Measurements from ENCODE around the gene PARK7.
"Not testable (repeated sequence)": the region's sequence is repeated elsewhere in the genome, so short reads cannot be mapped to it uniquely, and the experiment has no call there.

PARK7 gene

DNA sequence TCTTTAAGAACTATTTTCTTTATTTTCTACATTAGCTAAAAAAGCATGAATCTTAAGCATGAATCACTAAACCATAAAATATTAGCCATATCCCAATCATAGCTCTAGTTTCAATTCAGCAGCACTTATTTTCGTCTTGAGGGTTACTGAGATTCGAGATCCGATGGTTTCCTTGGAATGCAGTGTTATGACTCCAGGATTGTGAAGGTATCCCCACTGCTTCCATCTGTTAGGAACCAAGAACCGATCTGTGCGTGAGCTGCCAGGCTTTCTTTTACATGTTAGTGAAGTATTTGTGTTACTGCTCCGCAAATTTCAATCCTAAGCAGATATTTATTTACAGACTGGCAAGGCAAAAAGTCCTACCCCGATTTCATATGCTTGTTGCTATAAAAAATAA is 39.7 kb upstream of the PARK7 start:
- DNase-seq (ENCODE audit: low read depth), result no peak

DNA sequence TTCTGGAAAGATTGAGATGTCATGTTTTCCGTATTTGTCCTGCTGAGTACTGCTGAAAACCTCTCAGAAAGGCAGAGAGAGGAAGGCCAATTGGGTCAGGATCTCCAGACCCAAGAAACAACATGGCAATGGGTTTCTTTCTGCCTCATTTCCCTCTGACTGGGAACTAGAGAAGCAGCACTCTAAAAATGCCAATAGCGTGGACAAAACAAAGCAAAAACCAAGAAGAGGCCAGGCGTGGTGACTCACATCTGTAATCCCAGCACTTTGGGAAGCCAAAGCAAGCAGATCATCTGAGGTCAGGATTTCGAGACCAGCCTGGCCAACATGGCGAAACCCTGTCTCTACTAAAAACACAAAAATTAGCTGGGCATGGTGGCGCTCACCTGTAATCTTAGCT is 39.2 kb upstream of the PARK7 start:
- no peak overlapping the region for H3K4me3 ChIP-seq (ENCODE audit: low read depth, low read length)
- TF ChIP-seq, protein P1, sequence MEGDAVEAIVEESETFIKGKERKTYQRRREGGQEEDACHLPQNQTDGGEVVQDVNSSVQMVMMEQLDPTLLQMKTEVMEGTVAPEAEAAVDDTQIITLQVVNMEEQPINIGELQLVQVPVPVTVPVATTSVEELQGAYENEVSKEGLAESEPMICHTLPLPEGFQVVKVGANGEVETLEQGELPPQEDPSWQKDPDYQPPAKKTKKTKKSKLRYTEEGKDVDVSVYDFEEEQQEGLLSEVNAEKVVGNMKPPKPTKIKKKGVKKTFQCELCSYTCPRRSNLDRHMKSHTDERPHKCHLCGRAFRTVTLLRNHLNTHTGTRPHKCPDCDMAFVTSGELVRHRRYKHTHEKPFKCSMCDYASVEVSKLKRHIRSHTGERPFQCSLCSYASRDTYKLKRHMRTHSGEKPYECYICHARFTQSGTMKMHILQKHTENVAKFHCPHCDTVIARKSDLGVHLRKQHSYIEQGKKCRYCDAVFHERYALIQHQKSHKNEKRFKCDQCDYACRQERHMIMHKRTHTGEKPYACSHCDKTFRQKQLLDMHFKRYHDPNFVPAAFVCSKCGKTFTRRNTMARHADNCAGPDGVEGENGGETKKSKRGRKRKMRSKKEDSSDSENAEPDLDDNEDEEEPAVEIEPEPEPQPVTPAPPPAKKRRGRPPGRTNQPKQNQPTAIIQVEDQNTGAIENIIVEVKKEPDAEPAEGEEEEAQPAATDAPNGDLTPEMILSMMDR (conservative IDR thresholded peaks at IDR 0.05; ENCODE audit: low read depth, low read length), result no peak
- peak; percentile 36 for DNase-seq (ENCODE audit: low read depth)

More for the DNA sequence above, 39.7 kb upstream of the PARK7 start:
- TF ChIP-seq, protein P1 (conservative IDR thresholded peaks at IDR 0.05; ENCODE audit: low read depth, low read length), result no peak
- no peak overlapping the region for H3K4me3 ChIP-seq (ENCODE audit: low read depth, low read length)

DNA sequence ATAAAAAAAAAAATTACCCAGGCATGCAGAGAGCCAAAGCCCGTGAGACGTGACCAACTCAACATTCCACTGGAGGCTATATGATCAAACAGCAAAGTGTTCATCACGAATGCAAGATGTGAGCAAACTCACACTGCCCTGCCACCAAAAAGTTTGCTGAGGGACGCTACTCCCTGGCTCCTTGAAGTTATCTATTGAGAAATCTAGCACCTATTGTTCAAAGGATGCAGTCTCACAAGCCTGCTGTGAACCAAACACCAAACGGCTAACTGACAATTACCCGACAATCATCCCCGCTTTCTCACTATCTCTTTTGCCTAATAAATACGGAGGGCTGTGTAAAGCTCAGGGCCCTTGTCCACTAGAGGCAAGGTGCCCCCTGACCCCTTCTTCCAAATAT is 34.5 kb upstream of the PARK7 start:
- not testable (repeated sequence) for H3K4me3 ChIP-seq (ENCODE audit: low read depth, low read length); DNase-seq (ENCODE audit: low read depth)

DNA sequence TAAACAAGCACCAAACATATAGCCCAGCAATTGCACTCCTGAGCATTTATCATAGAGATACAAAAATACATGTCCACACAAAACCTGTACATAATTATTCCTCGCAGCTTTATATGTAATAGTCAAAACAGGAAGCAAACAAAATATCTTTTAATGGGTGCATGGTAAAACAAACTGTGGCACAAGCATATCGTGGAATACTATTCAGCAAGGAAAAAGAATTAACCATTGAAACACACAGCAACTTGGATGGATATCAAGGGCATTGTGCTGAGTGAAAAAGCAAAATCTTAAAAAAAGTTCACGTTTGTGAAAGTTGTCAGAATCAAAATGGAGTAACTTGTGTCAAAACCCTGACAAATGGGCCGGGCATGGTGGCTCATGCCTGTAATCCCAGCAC is 33.3 kb upstream of the PARK7 start:
- H3K4me3 ChIP-seq (ENCODE audit: low read depth, low read length), result no peak overlapping the region
- DNase-seq (ENCODE audit: low read depth), result no peak
- TF ChIP-seq, protein P1 (conservative IDR thresholded peaks at IDR 0.05; ENCODE audit: low read depth, low read length), result no peak

DNA sequence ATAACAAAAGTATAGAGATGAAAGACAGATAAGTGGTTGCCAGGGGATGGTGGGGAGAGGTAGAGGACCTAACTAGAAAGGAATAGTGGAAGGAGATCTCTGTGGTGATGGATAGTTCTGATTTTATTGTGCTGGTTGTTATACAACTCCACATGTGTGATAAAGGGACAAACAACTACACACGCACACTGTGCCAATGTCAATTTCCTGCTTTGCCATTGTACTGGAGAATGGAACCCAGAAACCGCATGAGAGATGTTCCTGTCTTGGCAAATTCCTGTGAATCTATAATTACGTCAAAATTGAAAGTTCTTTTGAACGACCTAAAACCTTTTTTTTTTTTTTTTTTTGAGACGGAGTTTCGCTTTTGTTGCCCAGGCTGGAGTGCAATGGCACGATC is 31.9 kb upstream of the PARK7 start:
- TF ChIP-seq, protein P1 (conservative IDR thresholded peaks at IDR 0.05; ENCODE audit: low read depth, low read length), result no peak
- no peak overlapping the region for H3K4me3 ChIP-seq (ENCODE audit: low read depth, low read length)
- DNase-seq (ENCODE audit: low read depth), result no peak

DNA sequence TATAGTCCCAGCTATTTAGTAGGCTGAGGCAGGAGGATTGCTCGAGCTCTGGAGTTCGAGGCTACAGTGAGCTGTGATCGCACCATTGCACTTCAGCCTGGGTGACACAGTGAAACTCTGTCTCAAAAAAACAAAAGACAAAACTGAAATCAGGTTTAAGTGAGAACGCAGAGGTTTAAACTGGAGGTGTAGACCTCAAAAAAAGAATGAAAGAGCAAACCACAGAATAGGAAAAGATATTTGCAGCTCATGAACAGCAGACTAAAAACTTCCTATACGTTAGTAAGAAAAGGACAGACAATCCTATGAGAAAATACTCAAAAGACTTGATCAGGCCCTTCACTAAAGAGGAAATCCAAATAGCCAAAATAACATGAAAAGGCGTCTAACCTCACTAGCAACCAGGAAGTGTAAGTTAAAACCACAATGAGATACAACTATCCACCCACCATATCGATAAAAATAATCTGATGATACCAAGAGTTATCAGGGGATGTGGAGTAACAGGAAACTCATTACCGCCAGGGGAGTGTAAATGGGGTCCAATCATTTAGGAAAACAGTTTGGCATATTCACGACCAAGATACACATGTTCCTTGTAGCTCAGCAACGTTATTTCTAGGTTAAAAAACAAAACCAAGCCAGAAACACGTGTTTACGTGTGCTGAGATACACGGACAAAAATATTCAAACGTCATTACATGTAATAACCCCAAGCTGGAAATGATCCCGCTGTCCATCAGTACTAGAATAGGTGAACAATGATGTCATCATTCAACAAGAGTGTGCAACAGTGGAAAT is 30.7 kb upstream of the PARK7 start:
- no peak overlapping the region for H3K4me3 ChIP-seq (ENCODE audit: low read depth, low read length)
- DNase-seq (ENCODE audit: low read depth), result no peak
- TF ChIP-seq, protein P1 (conservative IDR thresholded peaks at IDR 0.05; ENCODE audit: low read depth, low read length), result no peak

DNA sequence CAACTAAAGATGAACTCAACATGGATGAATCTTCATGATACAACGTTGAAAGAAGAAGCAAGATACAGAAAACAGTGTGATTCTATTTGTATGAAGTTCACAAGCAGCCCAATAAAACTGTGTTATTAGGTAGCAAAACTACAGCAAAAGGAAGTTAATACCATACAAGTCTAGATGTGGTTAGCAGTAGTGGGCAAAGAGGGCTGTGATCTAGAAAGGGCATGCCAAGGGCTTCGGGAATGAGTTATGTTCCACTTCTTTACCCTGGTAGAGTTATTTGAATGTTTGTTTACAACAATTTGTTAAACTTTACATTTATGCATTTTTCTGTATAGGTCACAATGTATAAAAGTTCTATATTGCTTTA is 30.1 kb upstream of the PARK7 start:
- no peak overlapping the region for H3K4me3 ChIP-seq (ENCODE audit: low read depth, low read length)

More for the DNA sequence above, 30.1 kb upstream of the PARK7 start:
- TF ChIP-seq, protein P1 (conservative IDR thresholded peaks at IDR 0.05; ENCODE audit: low read depth, low read length), result no peak
- no peak for DNase-seq (ENCODE audit: low read depth)

All from choroid plexus epithelial cell (primary cell).